OCI-LY3 (cell line): ENCODE results near the gene HOPX.

ENCODE experiments used
- EZH2phosphoT487 ChIP-seq: fragments of 200-600 bp; shearing (Covaris generic); IDR thresholded peaks from 2 replicates; pipeline ENCODE4 v1.6.1; 2018; ENCODE audit warnings: antibody characterized with exemption, mixed run types, low read depth
- TF ChIP-seq, protein P1 (sequence below): fragments of 200-600, 300-600 bp; sonication (generic); IDR thresholded peaks from 2 replicates; pipeline ENCODE4 v1.5.1; 2014; ENCODE audit warnings: antibody characterized with exemption, low read length, low read depth

GRCh38 chr4:56658528-56658927 lies 22.6 kb downstream of the HOPX start:
- TF ChIP-seq, protein P1, sequence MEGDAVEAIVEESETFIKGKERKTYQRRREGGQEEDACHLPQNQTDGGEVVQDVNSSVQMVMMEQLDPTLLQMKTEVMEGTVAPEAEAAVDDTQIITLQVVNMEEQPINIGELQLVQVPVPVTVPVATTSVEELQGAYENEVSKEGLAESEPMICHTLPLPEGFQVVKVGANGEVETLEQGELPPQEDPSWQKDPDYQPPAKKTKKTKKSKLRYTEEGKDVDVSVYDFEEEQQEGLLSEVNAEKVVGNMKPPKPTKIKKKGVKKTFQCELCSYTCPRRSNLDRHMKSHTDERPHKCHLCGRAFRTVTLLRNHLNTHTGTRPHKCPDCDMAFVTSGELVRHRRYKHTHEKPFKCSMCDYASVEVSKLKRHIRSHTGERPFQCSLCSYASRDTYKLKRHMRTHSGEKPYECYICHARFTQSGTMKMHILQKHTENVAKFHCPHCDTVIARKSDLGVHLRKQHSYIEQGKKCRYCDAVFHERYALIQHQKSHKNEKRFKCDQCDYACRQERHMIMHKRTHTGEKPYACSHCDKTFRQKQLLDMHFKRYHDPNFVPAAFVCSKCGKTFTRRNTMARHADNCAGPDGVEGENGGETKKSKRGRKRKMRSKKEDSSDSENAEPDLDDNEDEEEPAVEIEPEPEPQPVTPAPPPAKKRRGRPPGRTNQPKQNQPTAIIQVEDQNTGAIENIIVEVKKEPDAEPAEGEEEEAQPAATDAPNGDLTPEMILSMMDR = no peak
- no peak for TF ChIP-seq EZH2phosphoT487
